Progenitor cell of endocrine pancreas (in vitro differentiated cells): ENCODE results near the gene TNIK. TPM values are rescaled to one million over a fixed set of nuclear protein-coding genes. Genes with fewer than 3 reads are reported as not detected.

ENCODE experiments used
- DNase-seq: peaks from one replicate; pipeline ENCODE4 v3.0.0; 2021; ENCODE audit warnings: low spot score; ENCODE audit not compliant: unreplicated experiment
- H3K27ac Mint-ChIP-seq: 2 replicates; pipeline ENCODE4 v1.8.0; 2021; ENCODE audit warnings: mild to moderate bottlenecking, moderate library complexity, mixed read lengths
- H3K27me3 Mint-ChIP-seq: 2 replicates; pipeline ENCODE4 v1.8.0; 2021; ENCODE audit warnings: mixed read lengths
- H3K36me3 Mint-ChIP-seq: 2 replicates; pipeline ENCODE4 v1.8.0; 2022; ENCODE audit warnings: mixed read lengths; ENCODE audit not compliant: insufficient read depth
- H3K4me1 Mint-ChIP-seq: 2 replicates; pipeline ENCODE4 v1.8.0; 2021; ENCODE audit warnings: low read depth, mixed read lengths
- H3K4me3 Mint-ChIP-seq: 2 replicates; pipeline ENCODE4 v1.8.0; 2021; ENCODE audit warnings: low read depth, mild to moderate bottlenecking, moderate library complexity, mixed read lengths
- H3K9me3 Mint-ChIP-seq: 2 replicates; pipeline ENCODE4 v1.8.0; 2021; ENCODE audit warnings: low read depth, mixed read lengths
- total RNA-seq: library from RNA; stranded (reverse); gene quantifications from 2 replicates; pipeline ENCODE4 v1.2.1, GENCODE V29; 2021
- TF ChIP-seq, protein P1 (sequence below): fragments of 200-600 bp; sonication (generic); IDR thresholded peaks from one replicate; pipeline ENCODE4 v1.5.0; 2021; ENCODE audit warnings: antibody characterized with exemption, mild to moderate bottlenecking; ENCODE audit not compliant: unreplicated experiment

The TNIK gene
- total RNA-seq, 1 donor from 2014 or later: 15.7 TPM

DNA sequence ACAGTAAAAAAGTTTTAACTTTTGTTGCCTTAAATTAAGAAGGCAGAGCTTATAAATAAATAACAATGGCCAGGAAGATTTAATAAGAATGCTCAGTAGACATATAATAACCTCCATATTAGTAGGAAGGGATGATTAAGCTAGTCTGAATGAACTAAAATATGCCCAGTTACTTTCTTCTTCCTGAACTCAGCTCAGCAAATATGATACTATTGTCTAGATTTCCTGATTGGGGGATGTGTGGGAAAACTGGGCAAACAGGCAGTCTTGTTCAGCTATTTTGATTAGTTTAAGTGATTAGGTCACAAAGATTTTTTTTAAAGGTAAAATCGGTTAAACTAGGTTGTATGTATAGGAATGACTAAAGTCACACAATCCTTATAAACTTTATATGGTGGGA lies 266.5 kb downstream of the TNIK start:
- Mint-ChIP-seq H3K36me3 (no peaks in the 10 kb centered on the region), H3K4me1 (no peaks in the 10 kb centered on the region), H3K4me3 (no peak overlapping the region), H3K9me3 (peaks cover 3% of the 10 kb centered on the region), H3K27me3 (no peaks in the 10 kb centered on the region), H3K27ac (no peak overlapping the region)
- no peak for DNase-seq
- TF ChIP-seq, protein P1, sequence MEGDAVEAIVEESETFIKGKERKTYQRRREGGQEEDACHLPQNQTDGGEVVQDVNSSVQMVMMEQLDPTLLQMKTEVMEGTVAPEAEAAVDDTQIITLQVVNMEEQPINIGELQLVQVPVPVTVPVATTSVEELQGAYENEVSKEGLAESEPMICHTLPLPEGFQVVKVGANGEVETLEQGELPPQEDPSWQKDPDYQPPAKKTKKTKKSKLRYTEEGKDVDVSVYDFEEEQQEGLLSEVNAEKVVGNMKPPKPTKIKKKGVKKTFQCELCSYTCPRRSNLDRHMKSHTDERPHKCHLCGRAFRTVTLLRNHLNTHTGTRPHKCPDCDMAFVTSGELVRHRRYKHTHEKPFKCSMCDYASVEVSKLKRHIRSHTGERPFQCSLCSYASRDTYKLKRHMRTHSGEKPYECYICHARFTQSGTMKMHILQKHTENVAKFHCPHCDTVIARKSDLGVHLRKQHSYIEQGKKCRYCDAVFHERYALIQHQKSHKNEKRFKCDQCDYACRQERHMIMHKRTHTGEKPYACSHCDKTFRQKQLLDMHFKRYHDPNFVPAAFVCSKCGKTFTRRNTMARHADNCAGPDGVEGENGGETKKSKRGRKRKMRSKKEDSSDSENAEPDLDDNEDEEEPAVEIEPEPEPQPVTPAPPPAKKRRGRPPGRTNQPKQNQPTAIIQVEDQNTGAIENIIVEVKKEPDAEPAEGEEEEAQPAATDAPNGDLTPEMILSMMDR: no peak

DNA sequence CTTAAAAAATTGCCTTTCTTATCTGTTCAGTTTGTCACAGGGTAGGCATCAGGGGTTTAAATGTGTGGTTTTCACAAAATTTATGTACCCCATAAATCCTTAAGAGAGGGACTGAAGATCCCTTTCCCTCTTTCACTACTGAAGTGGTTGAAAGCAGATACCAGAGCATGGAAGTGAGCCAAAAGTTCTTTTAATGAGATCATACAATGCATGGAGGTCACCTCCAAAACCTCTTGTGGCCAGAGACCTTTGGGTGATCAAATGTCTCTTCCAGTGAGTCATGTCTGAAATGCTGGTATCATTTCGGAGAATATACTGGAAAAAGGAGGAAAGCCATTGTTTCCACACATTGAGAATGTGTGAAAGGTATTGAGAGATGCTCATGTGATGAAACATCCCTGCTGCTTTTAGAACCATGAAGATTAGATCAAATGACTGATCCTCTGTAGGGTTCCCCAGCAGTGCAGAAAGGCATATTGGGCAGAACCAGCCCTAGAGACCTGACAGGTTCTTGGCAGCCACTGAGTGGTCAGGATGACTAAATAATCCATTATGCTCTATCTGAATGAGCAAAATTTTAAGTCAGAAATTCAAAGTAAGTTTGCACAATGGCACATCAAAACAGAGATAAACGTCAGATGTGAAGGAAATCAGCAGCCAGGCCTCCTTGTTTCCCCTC lies 267.9 kb downstream of the TNIK start:
- TF ChIP-seq, protein P1: no peak
- Mint-ChIP-seq H3K9me3 (no peaks in the 10 kb centered on the region), H3K36me3 (no peaks in the 10 kb centered on the region), H3K27me3 (no peaks in the 10 kb centered on the region), H3K4me1 (peaks cover 5% of the 10 kb centered on the region), H3K27ac (no peak overlapping the region), H3K4me3 (no peak overlapping the region)
- DNase-seq: no peak

DNA sequence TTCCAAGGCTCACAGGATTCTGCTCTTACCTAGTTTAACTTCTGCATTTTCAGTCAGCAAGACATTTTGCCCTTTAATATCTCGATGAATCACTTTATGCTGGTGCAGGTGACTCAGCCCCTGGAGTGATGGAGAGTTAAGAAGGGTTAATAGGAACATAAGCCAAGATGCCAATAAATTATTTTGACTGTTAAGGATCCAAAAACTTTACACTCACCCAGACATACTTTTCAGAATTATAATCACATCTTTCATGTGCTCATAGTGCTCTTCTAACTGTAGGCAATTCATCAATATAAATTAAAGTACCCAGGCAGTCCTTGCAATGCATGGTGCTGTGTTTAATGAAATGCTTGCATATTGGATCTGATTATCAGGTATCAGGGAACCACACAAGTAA lies 269.5 kb downstream of the TNIK start:
- TF ChIP-seq, protein P1: no peak
- no peak for DNase-seq
- H3K4me1 Mint-ChIP-seq: peaks cover 8% of the 10 kb centered on the region
- no peaks in the 10 kb centered on the region for H3K9me3 Mint-ChIP-seq
- H3K27me3 Mint-ChIP-seq: no peaks in the 10 kb centered on the region
- no peak overlapping the region for H3K27ac Mint-ChIP-seq
- no peak overlapping the region for H3K4me3 Mint-ChIP-seq
- no peaks in the 10 kb centered on the region for H3K36me3 Mint-ChIP-seq

DNA sequence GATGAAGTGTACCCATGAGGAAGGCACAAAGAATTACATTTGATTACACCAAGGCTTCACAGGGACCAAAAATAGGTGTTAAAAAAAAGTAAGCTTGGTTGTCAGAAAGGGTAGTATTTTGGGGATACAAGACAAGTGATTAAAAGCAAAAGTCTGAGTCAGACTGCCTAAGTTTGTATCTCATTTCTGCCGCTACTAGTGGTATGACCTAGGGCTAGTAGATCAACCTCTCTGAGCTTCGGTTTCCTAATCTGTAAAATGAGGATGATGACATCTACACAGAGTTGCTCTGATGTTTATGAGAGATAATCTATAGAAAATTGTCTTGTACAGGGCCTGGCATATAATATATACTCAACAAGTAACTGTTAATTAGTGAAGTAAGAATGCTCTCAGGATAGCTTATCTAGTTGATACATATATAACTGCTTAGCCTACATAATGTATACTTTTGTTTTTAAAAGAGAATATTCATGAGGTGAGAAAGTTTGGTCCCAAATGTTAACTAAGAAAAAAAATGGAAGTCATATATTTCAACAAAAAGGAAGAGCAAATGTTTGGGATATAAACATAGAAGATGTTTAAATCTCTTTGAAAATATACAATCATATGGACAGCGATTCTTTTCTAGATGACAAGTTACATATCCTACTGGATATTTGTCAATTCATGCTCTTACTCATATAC lies 270.7 kb downstream of the TNIK start:
- TF ChIP-seq, protein P1: no peak
- Mint-ChIP-seq H3K27ac (no peak overlapping the region), H3K9me3 (no peaks in the 10 kb centered on the region), H3K4me1 (peaks cover 8% of the 10 kb centered on the region), H3K36me3 (no peaks in the 10 kb centered on the region), H3K27me3 (no peaks in the 10 kb centered on the region), H3K4me3 (no peak overlapping the region)
- no peak for DNase-seq

DNA sequence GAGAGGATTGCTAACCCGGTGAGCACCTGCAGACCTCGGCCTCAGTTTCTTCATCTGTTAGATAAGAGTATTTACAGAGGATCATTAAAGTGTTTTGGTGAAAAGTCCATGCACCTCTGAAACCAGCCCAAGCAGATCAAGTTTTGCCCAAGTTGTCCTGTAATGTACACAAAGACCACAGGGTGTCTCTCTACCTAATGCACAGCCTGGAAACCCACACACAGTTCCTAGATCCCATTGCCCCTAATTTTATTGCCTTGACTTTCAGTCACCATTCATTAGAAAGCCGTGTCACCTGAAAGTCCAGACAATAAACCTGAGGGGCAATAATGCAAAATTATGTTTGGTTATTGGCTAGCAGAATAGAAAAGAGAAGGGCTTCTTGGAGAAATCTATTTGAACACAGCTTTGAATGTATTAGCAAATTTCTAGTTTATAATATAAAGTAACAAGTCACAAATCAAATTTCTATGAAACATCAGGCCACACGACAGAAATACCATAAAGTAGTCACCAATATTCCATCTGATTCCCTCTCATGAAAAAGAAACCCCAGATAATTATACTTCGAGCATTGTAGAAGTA lies 272.4 kb downstream of the TNIK start:
- Mint-ChIP-seq H3K27me3 (no peaks in the 10 kb centered on the region), H3K27ac (no peak overlapping the region), H3K4me1 (peaks cover 14% of the 10 kb centered on the region), H3K4me3 (no peak overlapping the region), H3K9me3 (no peaks in the 10 kb centered on the region), H3K36me3 (no peaks in the 10 kb centered on the region)
- DNase-seq: peak; percentile 15
- TF ChIP-seq, protein P1: peak; percentile 73
